GM12878 (cell line): ENCODE data around the gene GTF2IRD1. TPM values are rescaled to one million over a fixed set of nuclear protein-coding genes. Genes with fewer than 3 reads are reported as not detected.

Experiments used
- ATAC-seq: fragments of 200-7000 bp; cut with Tn5 transposase; 3 replicates; pipeline ENCODE4 v1.9.1; 2020; ENCODE audit warnings: mild to moderate bottlenecking, moderate library complexity
- BruUV-seq: library from RNA; stranded (reverse); fragments of 400-500 nt; replicated peaks from 2 replicates; lab custom pipeline; 2021; lab: Mats Ljungman, UMichigan
- CTCF ChIA-PET: fragments of 300-600 bp; sonication (Branson Sonifier 250); formaldehyde crosslinking; extraction: SDS; loops from one replicate; lab custom pipeline; 2021; ENCODE audit warnings: inconsistent platforms; lab: Yijun Ruan, JAX
- POLR2A ChIA-PET: fragments of 350-600 bp; formaldehyde crosslinking; extraction: SDS; loops from one replicate; lab custom pipeline; 2021; ENCODE audit warnings: inconsistent platforms; lab: Charles Lee
- RAD21 ChIA-PET: fragments of 300-600 bp; sonication (Branson Sonifier 250); formaldehyde crosslinking; loops from one replicate; lab custom pipeline; 2023; ENCODE audit warnings: antibody characterized with exemption; ENCODE audit not compliant: unreplicated experiment; lab: Charles Lee
- SMC1A ChIA-PET: fragments of 300-600 bp; sonication (Branson Sonifier 250); formaldehyde crosslinking; loops from one replicate; lab custom pipeline; 2023; ENCODE audit not compliant: unreplicated experiment, uncharacterized antibody; lab: Charles Lee
- DNase-seq: peaks from one replicate; pipeline ENCODE4 v3.0.0-alpha.2; 2011; ENCODE audit warnings: low read depth, low spot score
- FAIRE-seq: peaks from 3 replicates; lab custom pipeline; 2011; peaks lifted over from hg19 to GRCh38; lab: Jason Lieb, UNC
- H2AFZ ChIP-seq: 2 replicates; pipeline ENCODE4 v1.6.0; 2011; ENCODE audit warnings: low read depth, low read length, control low read depth; ENCODE audit not compliant: control insufficient read depth
- H3K27ac ChIP-seq: 2 replicates; pipeline ENCODE4 v1.5.1; 2011; ENCODE audit warnings: control low read depth; ENCODE audit not compliant: control insufficient read depth, insufficient read depth
- H3K27me3 ChIP-seq, 2 experiments: replicated peaks in 1 of 2; 2 replicates each; pipeline versions ENCODE4 v1.6.0 to v1.6.1; 2011; ENCODE audit warnings: low read length in 1 of 2; ENCODE audit not compliant: control insufficient read depth in 2 of 2, insufficient read depth in 2 of 2
- H3K36me3 ChIP-seq, 2 experiments: 2 replicates each; pipeline ENCODE4 v1.5.1; 2011; ENCODE audit warnings: low read length in 1 of 2; ENCODE audit not compliant: control insufficient read depth in 2 of 2, insufficient read depth in 2 of 2
- H3K4me1 ChIP-seq: 2 replicates; pipeline ENCODE4 v1.6.1; 2011; ENCODE audit warnings: mild to moderate bottlenecking, low read length, moderate library complexity, mixed read lengths; ENCODE audit not compliant: control insufficient read depth, insufficient read depth
- H3K4me2 ChIP-seq: 2 replicates; pipeline ENCODE4 v1.6.0; 2011; ENCODE audit warnings: control low read depth; ENCODE audit not compliant: control insufficient read depth, insufficient read depth
- H3K4me3 ChIP-seq: fragments of 200-600 bp; sonication (generic); 2 replicates; pipeline ENCODE4 v1.5.1; 2016
- H3K79me2 ChIP-seq: 2 replicates; pipeline ENCODE4 v1.6.0; 2011; ENCODE audit warnings: low read length; ENCODE audit not compliant: control insufficient read depth, insufficient read depth
- H3K9ac ChIP-seq: 2 replicates; pipeline ENCODE4 v1.8.0; 2011; ENCODE audit warnings: low read length, control low read depth, mixed read lengths; ENCODE audit not compliant: control insufficient read depth, insufficient read depth
- H3K9me3 ChIP-seq: replicated peaks from 3 replicates; pipeline ENCODE4 v1.5.1; 2011; ENCODE audit warnings: mild to moderate bottlenecking, low read length; ENCODE audit not compliant: control insufficient read depth, insufficient read depth
- H4K20me1 ChIP-seq: 2 replicates; pipeline ENCODE4 v1.6.0; 2011; ENCODE audit not compliant: control insufficient read depth, insufficient read depth
- FOS ChIP-seq: IDR thresholded peaks from 3 replicates; pipeline ENCODE4 v1.6.1; 2011; ENCODE audit warnings: borderline replicate concordance; ENCODE audit not compliant: insufficient read length; ENCODE audit errors: extremely low read depth
- KAT2A ChIP-seq: conservative IDR thresholded peaks from 2 replicates; pipeline ENCODE4 v1.6.1; 2011; ENCODE audit warnings: low read depth, low read length; ENCODE audit not compliant: control insufficient read depth
- PRDM15 ChIP-seq: fragments of 450-650 bp; formaldehyde crosslinking; IDR thresholded peaks from 2 replicates; pipeline ENCODE4 v1.4.0; 2020; ENCODE audit warnings: mild to moderate bottlenecking, moderate library complexity
- TCF7 ChIP-seq: IDR thresholded peaks from 2 replicates; pipeline ENCODE4 v1.6.1; 2014; ENCODE audit warnings: antibody characterized with exemption, borderline replicate concordance
- WGBS: methylation state at CpG from one replicate; pipeline ENCODE4 v1.1.6; 2016; ENCODE audit warnings: low lambda C conversion rate; ENCODE audit not compliant: insufficient replicate concordance, insufficient coverage; ENCODE audit errors: missing lambda C conversion rate; 5-methylcytosine and 5-hydroxymethylcytosine counted together
- in situ Hi-C: fragments of 300-500 bp; cut with MboI; formaldehyde crosslinking; loops from 9 replicates; pipeline ENCODE4 v1.14.3; 2018; ENCODE audit warnings: mixed read lengths
- intact Hi-C: fragments of 100-400 bp; cut with micrococcal nuclease; formaldehyde crosslinking; loops from one replicate; pipeline ENCODE4 v1.14.2; 2022; ENCODE audit not compliant: unreplicated experiment
- polyA plus RNA-seq, 11 experiments: library from polyadenylated mRNA; depleted of rRNA in 4 of 11; unstranded in 6 of 11; stranded (reverse) in 5 of 11; fragments of >200 nt; fragmentation: Nextera tagmentation in 4 of 11; fragmentation: Illumina TruSeq in 1 of 11; extraction: Ambion mirVana in 4 of 11; extraction: Trizol in 1 of 11; gene quantifications; 1 replicate in 1 of 11; 2 replicates in 10 of 11; pipeline versions ENCODE4 v1.2.1 to v1.2.3, GENCODE V29; 2011 to 2016; ENCODE audit warnings: inconsistent platforms in 2 of 11, missing spikeins in 2 of 11, low read depth in 1 of 11
- total RNA-seq, 4 experiments: library from RNA; depleted of rRNA in 3 of 4; stranded (reverse); fragments of >200 nt in 3 of 4; fragmentation: Illumina TruSeq in 1 of 4; extraction: Trizol in 1 of 4; gene quantifications; 2 replicates each; pipeline versions ENCODE4 v1.2.1 to v1.2.3, GENCODE V29; 2013 to 2021
- TF ChIP-seq, protein P1 (sequence below): IDR thresholded peaks from 2 replicates; pipeline ENCODE4 v1.6.1; 2011; ENCODE audit warnings: borderline replicate concordance, low read depth, mild to moderate bottlenecking, moderate library complexity, mixed read lengths, low read length; ENCODE audit not compliant: insufficient read depth; ENCODE audit errors: extremely low read length

GTF2IRD1 gene
- total and polyA plus RNA-seq, 10 of the 15 experiments (the other 5 are each of a cell fraction or from before 2014, with no cell fraction given), result 0.48 to 3.0 (median 1.3) TPM

DNA sequence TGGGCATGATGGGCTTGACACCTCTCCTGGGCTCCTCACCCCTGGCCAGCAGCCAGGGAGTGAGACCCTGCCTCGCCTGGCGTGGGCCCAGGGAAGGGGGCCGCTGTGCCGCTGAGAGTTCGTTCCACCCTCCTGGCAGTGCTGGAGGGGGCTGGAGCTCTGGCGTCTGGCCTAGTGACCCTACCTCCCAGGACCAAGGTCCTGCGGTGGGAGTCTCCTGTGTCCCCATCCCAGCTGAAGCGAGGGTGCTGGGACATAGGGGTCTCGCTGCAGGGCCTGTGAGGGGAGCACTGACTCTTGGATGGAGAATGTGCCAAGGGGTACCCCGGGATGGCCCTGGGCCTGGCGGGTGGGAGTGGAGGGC lies 1.2 kb downstream of the GTF2IRD1 start:
- Histone ChIP-seq H3K4me1 (peaks cover 5% of the 10 kb centered on the region), H4K20me1 (no peaks in the 10 kb centered on the region), H3K27ac (no peak overlapping the region), H3K27me3 (no peaks in the 10 kb centered on the region), H3K4me2 (no peak overlapping the region), H3K36me3 (no peaks in the 10 kb centered on the region), H3K9me3 (no peaks in the 10 kb centered on the region; the same call in 2 of the 3 replicates), H3K79me2 (no peaks in the 10 kb centered on the region), H2AFZ (no peak overlapping the region), H3K9ac (no peak overlapping the region), H3K4me3 (no peak overlapping the region)
- ChIA-PET RAD21 (no interaction called here), POLR2A (interaction anchor here (0.6 kb wide), 1 partner anchor 28 kb away, joined by 3 read pairs; no protein-coding TSS in a partner anchor), SMC1A (no interaction called here), CTCF (no interaction called here)
- WGBS, result 79% methylated on average over 11 of the region's 11 CpGs
- FAIRE-seq (no peak), DNase-seq (no peak), ATAC-seq (no peak)
- no TSS peak for BruUV-seq
- intact Hi-C loops (loop anchor here (10.0 kb wide), 1 partner anchor 210 kb away; no protein-coding TSS in a partner anchor), in situ Hi-C loops (no loop called here)
- TF ChIP-seq TCF7, result no peak
- TF ChIP-seq, protein P1, sequence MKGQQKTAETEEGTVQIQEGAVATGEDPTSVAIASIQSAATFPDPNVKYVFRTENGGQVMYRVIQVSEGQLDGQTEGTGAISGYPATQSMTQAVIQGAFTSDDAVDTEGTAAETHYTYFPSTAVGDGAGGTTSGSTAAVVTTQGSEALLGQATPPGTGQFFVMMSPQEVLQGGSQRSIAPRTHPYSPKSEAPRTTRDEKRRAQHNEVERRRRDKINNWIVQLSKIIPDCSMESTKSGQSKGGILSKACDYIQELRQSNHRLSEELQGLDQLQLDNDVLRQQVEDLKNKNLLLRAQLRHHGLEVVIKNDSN, result no peak
- no peak for TF ChIP-seq KAT2A
- no peak for TF ChIP-seq FOS
- TF ChIP-seq PRDM15 (CRISPR knock-in tag), result no peak
